Left lung (tissue), 10 donors: ENCODE data around the gene DCXR. TPM values are rescaled to one million over a fixed set of nuclear protein-coding genes. Genes with fewer than 3 reads are reported as not detected.

Experiments
- ATAC-seq: fragments of 200-7000 bp; cut with Tn5 transposase; one replicate; pipeline ENCODE4 v1.9.1; 2020; ENCODE audit warnings: moderate library complexity
- DNase-seq, 4 donors: peaks; one replicate each; pipeline ENCODE4 v3.0.0-alpha.2; 2013 to 2020
- H3K27ac ChIP-seq, 2 donors: fragments of 200-600 bp; sonication (generic) in 1 of 2; one replicate each; pipeline versions ENCODE4 v1.5.0 to v1.8.0; 2020 to 2021
- H3K27me3 ChIP-seq, 2 donors: fragments of 200-600 bp; sonication (generic) in 1 of 2; one replicate each; pipeline versions ENCODE4 v1.5.0 to v1.8.0; 2020 to 2021
- H3K36me3 ChIP-seq, 2 donors: fragments of 200-600 bp; sonication (generic) in 1 of 2; one replicate each; pipeline versions ENCODE4 v1.5.0 to v1.8.0; 2020 to 2021
- H3K4me1 ChIP-seq, 2 donors: fragments of 200-600 bp; one replicate each; pipeline ENCODE4 v1.8.0; 2021
- H3K4me3 ChIP-seq, 2 donors: fragments of 200-600 bp; sonication (generic) in 1 of 2; one replicate each; pipeline versions ENCODE4 v1.5.0 to v1.8.0; 2020 to 2021; ENCODE audit warnings: mild to moderate bottlenecking in 1 of 2
- H3K9me3 ChIP-seq, 2 donors: fragments of 200-600 bp; sonication (generic) in 1 of 2; one replicate each; pipeline versions ENCODE4 v1.5.0 to v1.8.0; 2020 to 2021
- CTCF ChIP-seq, 2 donors: fragments of 200-600 bp; sonication (generic) in 1 of 2; IDR thresholded peaks; one replicate each; pipeline versions ENCODE4 v1.5.0 to v1.8.0; 2021; ENCODE audit warnings: antibody characterized with exemption in 2 of 2
- intact Hi-C, 2 donors: fragments of 100-400 bp; cut with DNase I; formaldehyde crosslinking; loops; one replicate each; pipeline versions ENCODE4 v1.11.2 to v1.14.2; 2022
- polyA plus RNA-seq, 6 donors: library from polyadenylated mRNA; unstranded; fragments of 120-200 nt; gene quantifications; one replicate each; pipeline ENCODE4 v1.2.1, GENCODE V29; 2013; ENCODE audit not compliant: insufficient read length in 6 of 6
- total RNA-seq, 2 donors: library from RNA; stranded (reverse); fragmentation: NEBNext Ultra II Directional; extraction: Animal tissue kit (Norgen Biotek cat#: 25700); gene quantifications; one replicate each; pipeline ENCODE4 v1.2.1, GENCODE V29; 2021
- donor health status: DM: no; HTN: yes; CAD: no.
- donor health status: DM: no; HTN: no; CAD: no.

The DCXR gene
- total and polyA plus RNA-seq, 8 donors: 56.0 to 152 (median 79.4) TPM

DNA sequence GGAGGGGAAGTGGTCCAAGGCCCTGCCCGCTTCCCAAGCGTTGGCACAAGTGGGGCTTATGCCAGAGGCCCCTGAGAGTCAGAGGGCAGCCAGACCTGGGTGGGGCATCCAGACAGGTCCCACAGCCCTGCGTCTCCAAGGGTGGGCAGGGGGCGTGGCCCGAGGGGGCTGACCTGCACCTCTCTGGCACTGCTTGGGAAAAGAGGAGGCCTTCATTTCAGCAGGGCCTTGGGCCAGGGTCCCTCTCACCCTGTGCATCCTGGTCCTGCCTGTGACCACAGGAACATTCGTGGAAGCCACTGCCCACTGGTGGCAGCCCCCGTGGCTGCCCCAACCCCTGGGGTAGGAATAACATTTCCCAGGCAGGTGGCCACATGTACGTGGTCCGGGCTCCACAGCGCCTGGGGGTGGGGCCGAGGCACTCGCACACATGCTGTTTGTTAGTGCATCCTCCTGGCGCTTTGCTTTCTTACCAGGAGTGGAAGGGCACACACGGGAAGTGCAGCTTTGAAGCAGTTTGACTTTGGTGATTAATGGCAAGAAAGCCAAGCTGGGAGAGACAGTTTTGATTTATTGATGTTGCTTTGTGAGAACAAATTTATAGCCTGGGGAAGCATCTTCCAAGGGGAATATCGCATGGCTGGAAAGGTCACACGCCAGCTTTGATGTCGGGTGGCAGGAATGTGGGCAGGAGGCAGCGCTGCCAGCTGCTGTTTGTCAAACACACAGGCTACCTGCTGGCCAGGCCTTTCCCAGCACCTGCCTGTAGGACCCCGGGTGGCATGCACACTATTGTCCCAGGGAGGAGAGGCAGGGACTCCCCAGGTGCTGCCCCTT is 19.1 kb downstream of the DCXR start:
- DNase-seq (no peak), ATAC-seq (no peak)
- no peaks in the 10 kb centered on the region for H3K27me3 ChIP-seq
- H3K4me1 ChIP-seq: peaks cover 15 to 32% of the 10 kb centered on the region in 2 donors
- no peak overlapping the region for H3K27ac ChIP-seq
- peaks cover 0 to 16% of the 10 kb centered on the region in 2 donors for H3K36me3 ChIP-seq
- no peak for TF ChIP-seq CTCF (IDR thresholded peaks at IDR 0.05)
- intact Hi-C loops: no loop called here
- H3K9me3 ChIP-seq: no peaks in the 10 kb centered on the region
- H3K4me3 ChIP-seq: no peak overlapping the region

DNA sequence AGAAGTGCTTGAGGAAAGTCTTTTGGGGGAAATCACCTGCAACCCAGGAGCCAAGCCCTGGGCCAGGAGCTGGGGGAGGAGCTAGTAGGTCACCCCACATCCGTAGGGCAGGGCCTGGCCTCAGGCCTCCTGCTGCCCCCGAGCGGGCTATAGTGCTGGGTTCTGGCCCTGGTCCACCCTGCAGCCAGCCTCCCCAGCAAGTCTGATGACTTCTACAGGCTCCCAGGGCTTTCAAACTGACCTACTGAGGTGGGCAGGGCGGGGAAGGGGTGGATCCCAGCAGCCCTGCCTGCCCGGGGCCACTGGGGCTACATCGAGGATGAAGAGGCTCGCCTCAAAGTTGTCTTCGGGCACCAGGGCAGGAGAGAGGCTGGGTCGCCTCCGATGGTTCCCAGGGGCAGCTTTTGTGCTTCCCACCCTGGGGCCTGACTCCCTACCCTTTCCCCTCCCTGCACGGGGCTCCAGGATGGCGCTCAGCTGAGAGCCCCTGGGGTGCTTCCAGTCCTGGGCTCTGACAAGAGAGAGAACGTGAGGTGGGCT is 19.8 kb downstream of the DCXR start:
- peak; percentile 3 for ATAC-seq
- H3K36me3 ChIP-seq: peaks cover 0 to 16% of the 10 kb centered on the region in 2 donors
- H3K4me3 ChIP-seq: no peak overlapping the region
- no peak overlapping the region for H3K27ac ChIP-seq
- no peaks in the 10 kb centered on the region for H3K27me3 ChIP-seq
- intact Hi-C loops: no loop called here
- H3K4me1 ChIP-seq: peaks cover 15 to 38% of the 10 kb centered on the region in 2 donors
- DNase-seq: no peak
- no peaks in the 10 kb centered on the region for H3K9me3 ChIP-seq
- no peak for TF ChIP-seq CTCF (IDR thresholded peaks at IDR 0.05)

DNA sequence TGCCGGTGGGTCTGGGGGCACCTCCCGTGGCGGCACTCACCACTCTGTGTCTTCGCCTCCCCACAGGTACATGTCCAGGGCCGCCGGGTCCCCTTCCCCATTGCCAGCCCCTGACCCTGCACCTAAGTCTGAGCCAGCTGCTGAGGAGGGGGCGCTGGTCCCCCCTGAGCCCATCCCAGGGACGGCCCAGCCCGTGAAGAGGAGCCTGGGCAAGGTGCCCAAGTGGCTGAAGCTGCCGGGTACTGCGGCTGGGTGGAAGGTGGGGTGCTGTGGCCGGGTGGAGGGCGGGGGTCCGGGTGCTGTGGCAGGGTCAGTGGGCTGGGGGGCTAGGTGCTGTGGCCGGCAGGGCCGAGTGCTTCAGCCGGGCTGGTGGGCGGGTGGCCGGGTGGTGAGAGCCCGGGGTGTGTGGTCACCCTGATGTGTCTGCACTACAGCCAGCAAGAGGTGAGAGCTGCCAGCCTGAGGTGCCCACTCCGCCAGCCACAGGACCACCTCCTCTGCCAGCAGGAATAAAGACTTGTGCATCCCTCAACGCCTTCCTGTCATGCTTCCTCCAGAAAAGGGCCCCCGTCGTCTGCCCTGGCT is 20.5 kb downstream of the DCXR start:
- TF ChIP-seq CTCF (IDR thresholded peaks at IDR 0.05): no peak
- peaks cover 0 to 22% of the 10 kb centered on the region in 2 donors for H3K36me3 ChIP-seq
- H3K27me3 ChIP-seq: no peaks in the 10 kb centered on the region
- H3K4me1 ChIP-seq: peaks cover 12 to 34% of the 10 kb centered on the region in 2 donors
- no peak overlapping the region for H3K27ac ChIP-seq
- intact Hi-C loops: no loop called here
- no peaks in the 10 kb centered on the region for H3K9me3 ChIP-seq
- DNase-seq (no peak), ATAC-seq (no peak)
- no peak overlapping the region for H3K4me3 ChIP-seq

- no peak overlapping the region for H3K27ac ChIP-seq
- ATAC-seq (no peak), DNase-seq (no peak)
- H3K36me3 ChIP-seq: peaks cover 0 to 29% of the 10 kb centered on the region in 2 donors
- no peaks in the 10 kb centered on the region for H3K9me3 ChIP-seq
- TF ChIP-seq CTCF (IDR thresholded peaks at IDR 0.05): no peak
- H3K4me1 ChIP-seq: peaks cover 6 to 27% of the 10 kb centered on the region in 2 donors
- intact Hi-C loops: no loop called here
- no peaks in the 10 kb centered on the region for H3K27me3 ChIP-seq
- no peak overlapping the region for H3K4me3 ChIP-seq
These were observed 21.2 kb downstream of the DCXR start for GRCh38 chr17:82016061-82016874.
